Measurements from ENCODE around the gene AACS. TPM values are rescaled to one million over a fixed set of nuclear protein-coding genes. Genes with fewer than 3 reads are reported as not detected.

AACS gene
- total and polyA plus RNA-seq, 2 of the 13 experiments (the other 11 are each of a cell fraction or from before 2014, with no cell fraction given) = 23.3 to 28.8 TPM

DNA sequence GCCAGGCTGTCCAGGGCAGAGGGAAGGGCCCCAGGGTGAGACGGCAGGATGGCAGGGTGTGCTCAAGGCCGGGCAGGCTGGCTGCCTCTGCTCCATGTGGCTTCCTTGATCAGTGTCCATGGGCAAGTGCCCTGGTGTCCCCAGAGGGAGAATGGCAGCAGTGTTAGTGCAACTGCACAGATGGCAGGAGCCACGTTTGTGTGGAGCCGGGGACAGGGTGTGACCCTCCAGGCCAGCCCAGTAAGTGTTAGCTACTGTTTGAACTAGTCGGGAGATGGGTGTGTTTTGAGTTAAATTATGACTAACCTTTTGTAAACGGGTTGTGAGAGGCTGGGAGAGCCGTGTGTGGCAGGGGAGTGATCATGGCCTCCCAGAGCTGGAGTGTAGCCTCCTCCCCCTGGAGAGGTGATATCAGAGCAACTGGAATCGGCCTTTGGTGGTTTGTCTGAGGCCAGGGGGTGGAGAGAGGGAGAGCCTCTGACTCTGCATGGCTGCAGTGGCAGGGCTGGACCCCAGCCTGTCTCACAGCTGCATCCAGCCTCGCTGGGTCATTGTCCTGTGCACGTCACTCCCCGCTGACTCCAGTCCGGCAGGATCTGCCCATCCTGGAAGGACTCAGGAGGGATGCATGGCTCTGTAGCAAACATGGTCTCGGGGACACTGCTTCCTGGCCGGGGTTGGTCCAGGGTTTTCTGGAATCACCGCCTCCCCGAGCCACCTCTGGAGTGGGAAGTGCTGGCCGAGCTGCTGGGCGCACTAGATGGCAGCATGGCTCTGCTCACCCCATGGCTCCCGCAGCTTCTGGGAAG lies 27.8 kb downstream of the AACS start (continued):
- no peak for TF ChIP-seq PCBP1 (IDR thresholded peaks at IDR 0.05; ENCODE audit: borderline replicate concordance, low read depth, low read length)
- TF ChIP-seq SIX1 (CRISPR knock-in tag; IDR thresholded peaks at IDR 0.05; ENCODE audit: borderline replicate concordance) = no peak
- TF ChIP-seq, protein P1, sequence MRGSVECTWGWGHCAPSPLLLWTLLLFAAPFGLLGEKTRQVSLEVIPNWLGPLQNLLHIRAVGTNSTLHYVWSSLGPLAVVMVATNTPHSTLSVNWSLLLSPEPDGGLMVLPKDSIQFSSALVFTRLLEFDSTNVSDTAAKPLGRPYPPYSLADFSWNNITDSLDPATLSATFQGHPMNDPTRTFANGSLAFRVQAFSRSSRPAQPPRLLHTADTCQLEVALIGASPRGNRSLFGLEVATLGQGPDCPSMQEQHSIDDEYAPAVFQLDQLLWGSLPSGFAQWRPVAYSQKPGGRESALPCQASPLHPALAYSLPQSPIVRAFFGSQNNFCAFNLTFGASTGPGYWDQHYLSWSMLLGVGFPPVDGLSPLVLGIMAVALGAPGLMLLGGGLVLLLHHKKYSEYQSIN (CRISPR knock-in tag; IDR thresholded peaks at IDR 0.05; ENCODE audit: borderline replicate concordance) = no peak
- TF ChIP-seq ARNT (IDR thresholded peaks at IDR 0.05) = no peak
- TF ChIP-seq ZFP36 (IDR thresholded peaks at IDR 0.05; ENCODE audit: borderline replicate concordance, low read depth, low read length, partially characterized antibody) = no peak
- TF ChIP-seq DNMT1 (CRISPR knock-in tag; IDR thresholded peaks at IDR 0.05) = no peak
- TF ChIP-seq ZNF605 (CRISPR knock-in tag; IDR thresholded peaks at IDR 0.05) = no peak
- no peak for TF ChIP-seq PRMT3 (CRISPR knock-in tag; IDR thresholded peaks at IDR 0.05; ENCODE audit: borderline replicate concordance, low read depth)
- TF ChIP-seq ZNF230 (CRISPR knock-in tag; IDR thresholded peaks at IDR 0.05) = peak; percentile 86
- no peak for TF ChIP-seq ZBTB38 (CRISPR knock-in tag; IDR thresholded peaks at IDR 0.05)
- TF ChIP-seq, protein P2, sequence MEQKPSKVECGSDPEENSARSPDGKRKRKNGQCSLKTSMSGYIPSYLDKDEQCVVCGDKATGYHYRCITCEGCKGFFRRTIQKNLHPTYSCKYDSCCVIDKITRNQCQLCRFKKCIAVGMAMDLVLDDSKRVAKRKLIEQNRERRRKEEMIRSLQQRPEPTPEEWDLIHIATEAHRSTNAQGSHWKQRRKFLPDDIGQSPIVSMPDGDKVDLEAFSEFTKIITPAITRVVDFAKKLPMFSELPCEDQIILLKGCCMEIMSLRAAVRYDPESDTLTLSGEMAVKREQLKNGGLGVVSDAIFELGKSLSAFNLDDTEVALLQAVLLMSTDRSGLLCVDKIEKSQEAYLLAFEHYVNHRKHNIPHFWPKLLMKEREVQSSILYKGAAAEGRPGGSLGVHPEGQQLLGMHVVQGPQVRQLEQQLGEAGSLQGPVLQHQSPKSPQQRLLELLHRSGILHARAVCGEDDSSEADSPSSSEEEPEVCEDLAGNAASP (CRISPR knock-in tag; IDR thresholded peaks at IDR 0.05; ENCODE audit: borderline replicate concordance) = no peak
- TF ChIP-seq ZNF713 (CRISPR knock-in tag; IDR thresholded peaks at IDR 0.05) = no peak
- TF ChIP-seq RFX1 (IDR thresholded peaks at IDR 0.05) = no peak
- TF ChIP-seq, protein P3, sequence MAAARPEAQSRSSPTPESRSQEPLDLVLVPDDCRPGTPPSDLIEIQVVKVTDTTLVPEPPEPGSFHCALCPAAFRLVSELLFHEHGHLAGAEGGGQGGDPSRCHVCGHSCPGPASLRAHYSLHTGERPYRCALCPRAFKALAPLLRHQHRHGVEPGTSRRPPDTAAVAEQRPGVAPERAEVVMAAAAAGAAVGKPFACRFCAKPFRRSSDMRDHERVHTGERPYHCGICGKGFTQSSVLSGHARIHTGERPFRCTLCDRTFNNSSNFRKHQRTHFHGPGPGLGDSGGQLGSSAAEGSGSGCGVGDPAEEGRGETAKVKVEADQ (CRISPR knock-in tag; IDR thresholded peaks at IDR 0.05; ENCODE audit: borderline replicate concordance) = no peak; the same call in 1 of the 2 replicates
- TF ChIP-seq, protein P4, sequence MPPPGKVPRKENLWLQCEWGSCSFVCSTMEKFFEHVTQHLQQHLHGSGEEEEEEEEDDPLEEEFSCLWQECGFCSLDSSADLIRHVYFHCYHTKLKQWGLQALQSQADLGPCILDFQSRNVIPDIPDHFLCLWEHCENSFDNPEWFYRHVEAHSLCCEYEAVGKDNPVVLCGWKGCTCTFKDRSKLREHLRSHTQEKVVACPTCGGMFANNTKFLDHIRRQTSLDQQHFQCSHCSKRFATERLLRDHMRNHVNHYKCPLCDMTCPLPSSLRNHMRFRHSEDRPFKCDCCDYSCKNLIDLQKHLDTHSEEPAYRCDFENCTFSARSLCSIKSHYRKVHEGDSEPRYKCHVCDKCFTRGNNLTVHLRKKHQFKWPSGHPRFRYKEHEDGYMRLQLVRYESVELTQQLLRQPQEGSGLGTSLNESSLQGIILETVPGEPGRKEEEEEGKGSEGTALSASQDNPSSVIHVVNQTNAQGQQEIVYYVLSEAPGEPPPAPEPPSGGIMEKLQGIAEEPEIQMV (CRISPR knock-in tag; IDR thresholded peaks at IDR 0.05; ENCODE audit: low read depth) = 0 out of 2 replicates have a peak, but pooled peaks have one; percentile 58
